ENCODE measurements around the gene STXBP4. TPM values are rescaled to one million over a fixed set of nuclear protein-coding genes. Genes with fewer than 3 reads are reported as not detected.

Gene STXBP4
- total RNA-seq, 1 donor from 2014 or later: 4.9 TPM

- H3K4me1 ChIP-seq: no peaks in the 10 kb centered on the region
- no peak for TF ChIP-seq CTCF (IDR thresholded peaks at IDR 0.05)
- H3K27ac ChIP-seq: no peak overlapping the region
- no peaks in the 10 kb centered on the region for H3K9me3 ChIP-seq
- no peak for DNase-seq (ENCODE audit: low spot score in 2 of 2)
- H3K36me3 ChIP-seq: no peaks in the 10 kb centered on the region
- H3K4me3 ChIP-seq: no peak overlapping the region
- H3K27me3 ChIP-seq: no peaks in the 10 kb centered on the region
- intact Hi-C loops (cut with DNase I): no loop called here
Measured at GRCh38 chr17:55177159-55177854, 208.7 kb downstream of the STXBP4 start.

DNA sequence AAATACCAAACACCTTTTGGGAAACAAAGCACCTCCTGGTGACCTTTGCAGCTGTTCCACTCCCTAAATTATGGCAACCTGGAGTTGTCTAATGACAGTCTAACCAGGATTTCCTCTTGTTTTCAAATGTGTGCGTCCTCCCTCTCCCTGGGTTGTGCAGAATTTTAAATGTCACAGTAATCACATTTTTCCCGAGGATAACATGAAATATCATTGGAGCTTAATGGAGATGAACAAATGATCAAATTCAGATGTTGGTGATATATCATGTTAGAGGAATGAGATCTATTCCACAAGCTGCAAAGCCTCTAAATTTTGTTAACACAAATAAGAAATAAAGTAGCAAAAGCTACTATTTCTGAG lies 209.3 kb downstream of the STXBP4 start:
- TF ChIP-seq CTCF (IDR thresholded peaks at IDR 0.05): no peak
- Histone ChIP-seq H3K4me1 (no peaks in the 10 kb centered on the region), H3K4me3 (no peak overlapping the region), H3K9me3 (no peaks in the 10 kb centered on the region), H3K27me3 (no peaks in the 10 kb centered on the region), H3K36me3 (no peaks in the 10 kb centered on the region), H3K27ac (no peak overlapping the region)
- intact Hi-C loops (cut with DNase I): no loop called here
- no peak for DNase-seq (ENCODE audit: low spot score in 2 of 2)

DNA sequence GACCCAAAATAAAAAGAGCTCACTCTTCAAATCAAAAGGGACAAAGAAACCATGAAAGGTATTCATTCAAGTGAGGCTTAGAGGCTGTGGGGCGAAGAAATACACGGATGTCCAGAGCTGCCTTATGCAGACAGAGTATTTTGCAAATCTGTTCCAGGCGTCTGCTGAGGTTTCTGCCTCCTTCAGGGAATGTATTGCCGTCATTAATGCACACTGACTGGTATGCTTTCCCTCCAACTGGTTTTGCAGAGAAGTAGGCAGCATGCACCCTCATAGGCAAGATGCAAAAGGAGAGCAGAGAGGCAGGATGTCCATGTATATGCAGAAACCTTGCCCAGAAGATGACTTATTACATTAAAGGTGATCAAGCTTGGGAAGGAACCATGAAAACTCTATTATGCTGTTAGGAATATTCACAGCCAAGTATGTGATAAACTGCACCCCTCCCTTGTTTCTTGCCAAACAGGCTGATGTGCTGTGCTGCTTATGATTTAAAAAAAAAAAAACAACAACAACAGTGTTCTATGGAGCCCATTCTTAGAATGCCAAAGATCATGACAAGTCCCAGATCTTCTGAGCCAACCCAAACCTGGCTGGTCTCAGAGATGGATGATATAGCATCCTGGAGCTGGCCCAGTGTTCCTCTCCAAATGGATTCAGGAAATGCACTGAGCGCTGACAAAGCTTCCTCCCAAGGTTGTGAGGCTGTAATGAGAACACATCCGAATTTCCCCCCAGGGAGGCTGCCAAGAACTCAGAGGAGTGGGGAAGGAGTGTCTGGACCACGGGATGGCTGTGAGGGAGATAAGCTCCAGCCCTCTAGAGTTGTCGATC lies 218.6 kb downstream of the STXBP4 start:
- H3K9me3 ChIP-seq: no peaks in the 10 kb centered on the region
- intact Hi-C loops (cut with DNase I): no loop called here
- TF ChIP-seq CTCF (IDR thresholded peaks at IDR 0.05): no peak

GRCh38 chr17:55190748-55191147 lies 222.2 kb downstream of the STXBP4 start:
- TF ChIP-seq CTCF (IDR thresholded peaks at IDR 0.05): no peak
- no peaks in the 10 kb centered on the region for H3K27me3 ChIP-seq
- H3K36me3 ChIP-seq: no peaks in the 10 kb centered on the region
- no peak for DNase-seq (ENCODE audit: low spot score in 2 of 2)
- H3K4me1 ChIP-seq: no peaks in the 10 kb centered on the region
- intact Hi-C loops (cut with DNase I): no loop called here
- no peaks in the 10 kb centered on the region for H3K9me3 ChIP-seq
- no peak overlapping the region for H3K4me3 ChIP-seq
- H3K27ac ChIP-seq: no peak overlapping the region

More for the DNA sequence above, 218.6 kb downstream of the STXBP4 start:
- no peak overlapping the region for H3K27ac ChIP-seq
- H3K4me3 ChIP-seq: no peak overlapping the region
- DNase-seq (ENCODE audit: low spot score in 2 of 2): no peak
- H3K4me1 ChIP-seq: no peaks in the 10 kb centered on the region
- H3K27me3 ChIP-seq: no peaks in the 10 kb centered on the region
- no peaks in the 10 kb centered on the region for H3K36me3 ChIP-seq

DNA sequence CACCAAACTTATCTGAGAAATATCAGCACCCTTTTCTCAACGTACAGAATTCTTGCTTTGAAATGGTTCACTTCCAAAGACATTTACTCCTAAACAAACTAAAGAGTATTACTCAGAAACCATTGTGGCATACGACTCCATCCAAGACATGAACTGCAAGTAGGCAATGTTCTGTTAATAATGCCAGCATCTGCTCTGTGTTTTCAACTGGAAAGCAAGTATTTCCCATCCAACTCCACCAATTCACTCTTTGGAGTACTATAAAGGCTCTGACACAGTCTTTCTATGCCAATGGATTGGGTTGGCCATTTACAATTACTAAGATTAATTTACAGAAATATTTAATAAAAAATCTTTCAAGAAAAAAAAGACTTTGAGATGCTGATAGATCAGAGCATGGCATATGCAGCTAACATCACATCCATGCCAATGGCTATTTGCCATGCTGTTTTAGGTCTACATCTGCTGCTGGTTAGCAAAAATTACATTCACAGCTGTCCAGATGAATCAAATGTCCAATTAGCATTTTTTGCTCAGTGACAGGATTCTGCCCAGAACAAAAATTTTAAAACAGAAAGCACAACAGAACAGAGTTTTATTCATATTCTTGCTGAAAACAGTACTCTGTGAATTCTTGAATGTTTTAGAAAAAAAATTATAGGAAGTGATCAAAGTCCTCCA lies 230.3 kb downstream of the STXBP4 start:
- no peak for DNase-seq (ENCODE audit: low spot score in 2 of 2)
- H3K36me3 ChIP-seq: no peaks in the 10 kb centered on the region
- no peak for TF ChIP-seq CTCF (IDR thresholded peaks at IDR 0.05)
- no peaks in the 10 kb centered on the region for H3K4me1 ChIP-seq
- intact Hi-C loops (cut with DNase I): no loop called here
- no peaks in the 10 kb centered on the region for H3K9me3 ChIP-seq
- no peak overlapping the region for H3K4me3 ChIP-seq
- no peaks in the 10 kb centered on the region for H3K27me3 ChIP-seq
- H3K27ac ChIP-seq: no peak overlapping the region

All from ascending aorta (tissue), 2 donors.